Ishikawa (cell line): ENCODE measurements around the gene NR1I3.
A peak's percentile ranks its signal among the peaks of the same experiment; 100 is the strongest.

Experiments
- CEBPB ChIP-seq: IDR thresholded peaks from 2 replicates; pipeline ENCODE4 v1.6.1; 2012
- CREB1 ChIP-seq: IDR thresholded peaks from 2 replicates; pipeline ENCODE4 v1.6.1; 2012; ENCODE audit warnings: low read depth
- EGR1 ChIP-seq: IDR thresholded peaks from 2 replicates; pipeline ENCODE4 v1.6.1; 2012
- EP300 ChIP-seq: IDR thresholded peaks from 2 replicates; pipeline ENCODE4 v1.6.1; 2012; ENCODE audit warnings: borderline replicate concordance
- FOXM1 ChIP-seq: IDR thresholded peaks from 2 replicates; pipeline ENCODE4 v1.6.1; 2012; ENCODE audit warnings: low read depth, borderline replicate concordance
- NFIC ChIP-seq: IDR thresholded peaks from 2 replicates; pipeline ENCODE4 v1.6.1; 2012
- RAD21 ChIP-seq: IDR thresholded peaks from 2 replicates; pipeline ENCODE4 v1.6.1; 2012; ENCODE audit warnings: low read depth
- TAF1 ChIP-seq: IDR thresholded peaks from 2 replicates; pipeline ENCODE4 v1.6.1; 2012; ENCODE audit warnings: low read depth, mild to moderate bottlenecking
- TCF12 ChIP-seq: IDR thresholded peaks from 2 replicates; pipeline ENCODE4 v1.6.1; 2012; ENCODE audit warnings: low read depth
- TEAD4 ChIP-seq: IDR thresholded peaks from 2 replicates; pipeline ENCODE4 v1.6.1; 2012
- YY1 ChIP-seq: IDR thresholded peaks from 2 replicates; pipeline ENCODE4 v1.6.1; 2012; ENCODE audit warnings: low read depth
- ZBTB7A ChIP-seq: IDR thresholded peaks from 2 replicates; pipeline ENCODE4 v1.6.1; 2012; ENCODE audit warnings: low read depth
- TF ChIP-seq, protein P1 (sequence below): IDR thresholded peaks from 2 replicates; pipeline ENCODE4 v1.6.1; 2012; ENCODE audit warnings: low read depth, mild to moderate bottlenecking
- TF ChIP-seq, protein P2 (sequence below): IDR thresholded peaks from 2 replicates; pipeline ENCODE4 v1.6.1; 2012
- TF ChIP-seq, protein P3 (sequence below): IDR thresholded peaks from 2 replicates; pipeline ENCODE4 v1.6.1; 2012

Gene NR1I3

DNA sequence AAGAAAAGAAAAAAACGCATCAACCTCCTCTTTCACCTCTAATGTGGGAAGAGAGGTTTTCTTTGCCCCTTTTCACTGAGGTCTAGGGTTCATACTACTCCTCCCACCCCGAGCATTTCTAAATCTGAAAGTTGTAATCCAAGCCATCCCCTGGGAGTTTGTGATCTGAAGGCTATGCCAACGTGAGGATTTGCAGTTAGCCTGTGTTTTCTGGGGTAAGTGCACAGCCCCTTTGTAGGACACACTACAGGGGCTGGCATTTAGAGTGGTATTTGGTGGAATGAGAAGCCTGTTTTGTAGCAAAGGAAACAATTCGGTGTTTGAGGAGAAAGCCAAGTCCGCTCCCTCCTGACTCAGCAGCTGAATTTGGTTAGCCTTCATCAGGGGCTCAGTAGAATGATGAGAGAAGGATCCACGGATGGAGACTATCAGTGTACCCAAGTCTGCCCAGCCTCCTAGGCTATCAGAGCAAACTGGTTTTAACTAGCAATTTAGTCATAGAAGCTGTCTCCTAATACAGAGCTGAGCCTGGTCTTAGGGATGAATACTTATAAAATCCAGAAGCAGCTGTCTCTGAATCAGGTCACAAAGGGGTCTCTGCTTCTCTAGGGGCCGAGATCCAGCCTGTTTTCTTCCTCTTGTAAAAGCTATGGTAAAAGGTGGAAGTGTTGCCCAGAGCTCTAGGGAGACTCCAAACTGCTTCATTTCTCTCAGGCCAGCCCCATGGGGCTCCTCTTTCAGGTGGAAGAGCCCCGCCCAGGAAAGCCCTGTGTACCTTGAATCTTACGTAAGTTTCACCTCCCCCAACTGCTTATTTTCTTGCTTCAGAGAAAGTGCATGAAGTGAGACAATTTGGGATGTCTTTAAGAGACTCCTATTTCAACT is 22.6 kb upstream of the NR1I3 start:
- no peak for TF ChIP-seq YY1
- TF ChIP-seq CEBPB = peak; percentile 50; the same call in 1 of the 2 replicates

DNA sequence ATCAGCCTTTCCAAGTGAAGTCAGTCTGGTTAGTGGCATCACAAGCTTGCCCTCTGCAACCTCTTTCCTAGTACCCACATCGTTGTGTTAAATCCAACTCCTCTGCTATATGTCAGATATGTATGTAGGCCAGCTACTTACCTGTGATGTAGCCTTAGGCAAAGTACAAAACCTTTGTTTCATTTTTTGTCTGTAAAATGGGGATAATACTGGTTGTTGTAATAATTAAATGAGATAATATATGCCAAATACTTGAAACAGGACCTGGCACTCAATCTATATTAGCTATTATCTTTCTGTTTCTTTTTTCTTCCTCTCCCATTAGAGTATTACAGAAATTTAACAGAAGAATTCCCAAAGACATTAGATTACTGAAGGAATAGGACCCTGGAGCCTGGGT is 21.8 kb upstream of the NR1I3 start:
- TF ChIP-seq TEAD4 (no peak), CREB1 (no peak), YY1 (no peak), FOXM1 (no peak), CEBPB (no peak), ZBTB7A (no peak), EGR1 (no peak), EP300 (no peak), TAF1 (no peak), RAD21 (no peak), NFIC (no peak), TCF12 (no peak)
- TF ChIP-seq, protein P1, sequence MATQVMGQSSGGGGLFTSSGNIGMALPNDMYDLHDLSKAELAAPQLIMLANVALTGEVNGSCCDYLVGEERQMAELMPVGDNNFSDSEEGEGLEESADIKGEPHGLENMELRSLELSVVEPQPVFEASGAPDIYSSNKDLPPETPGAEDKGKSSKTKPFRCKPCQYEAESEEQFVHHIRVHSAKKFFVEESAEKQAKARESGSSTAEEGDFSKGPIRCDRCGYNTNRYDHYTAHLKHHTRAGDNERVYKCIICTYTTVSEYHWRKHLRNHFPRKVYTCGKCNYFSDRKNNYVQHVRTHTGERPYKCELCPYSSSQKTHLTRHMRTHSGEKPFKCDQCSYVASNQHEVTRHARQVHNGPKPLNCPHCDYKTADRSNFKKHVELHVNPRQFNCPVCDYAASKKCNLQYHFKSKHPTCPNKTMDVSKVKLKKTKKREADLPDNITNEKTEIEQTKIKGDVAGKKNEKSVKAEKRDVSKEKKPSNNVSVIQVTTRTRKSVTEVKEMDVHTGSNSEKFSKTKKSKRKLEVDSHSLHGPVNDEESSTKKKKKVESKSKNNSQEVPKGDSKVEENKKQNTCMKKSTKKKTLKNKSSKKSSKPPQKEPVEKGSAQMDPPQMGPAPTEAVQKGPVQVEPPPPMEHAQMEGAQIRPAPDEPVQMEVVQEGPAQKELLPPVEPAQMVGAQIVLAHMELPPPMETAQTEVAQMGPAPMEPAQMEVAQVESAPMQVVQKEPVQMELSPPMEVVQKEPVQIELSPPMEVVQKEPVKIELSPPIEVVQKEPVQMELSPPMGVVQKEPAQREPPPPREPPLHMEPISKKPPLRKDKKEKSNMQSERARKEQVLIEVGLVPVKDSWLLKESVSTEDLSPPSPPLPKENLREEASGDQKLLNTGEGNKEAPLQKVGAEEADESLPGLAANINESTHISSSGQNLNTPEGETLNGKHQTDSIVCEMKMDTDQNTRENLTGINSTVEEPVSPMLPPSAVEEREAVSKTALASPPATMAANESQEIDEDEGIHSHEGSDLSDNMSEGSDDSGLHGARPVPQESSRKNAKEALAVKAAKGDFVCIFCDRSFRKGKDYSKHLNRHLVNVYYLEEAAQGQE = no peak
- TF ChIP-seq, protein P2, sequence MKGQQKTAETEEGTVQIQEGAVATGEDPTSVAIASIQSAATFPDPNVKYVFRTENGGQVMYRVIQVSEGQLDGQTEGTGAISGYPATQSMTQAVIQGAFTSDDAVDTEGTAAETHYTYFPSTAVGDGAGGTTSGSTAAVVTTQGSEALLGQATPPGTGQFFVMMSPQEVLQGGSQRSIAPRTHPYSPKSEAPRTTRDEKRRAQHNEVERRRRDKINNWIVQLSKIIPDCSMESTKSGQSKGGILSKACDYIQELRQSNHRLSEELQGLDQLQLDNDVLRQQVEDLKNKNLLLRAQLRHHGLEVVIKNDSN = no peak
- TF ChIP-seq, protein P3, sequence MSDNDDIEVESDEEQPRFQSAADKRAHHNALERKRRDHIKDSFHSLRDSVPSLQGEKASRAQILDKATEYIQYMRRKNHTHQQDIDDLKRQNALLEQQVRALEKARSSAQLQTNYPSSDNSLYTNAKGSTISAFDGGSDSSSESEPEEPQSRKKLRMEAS = no peak

DNA sequence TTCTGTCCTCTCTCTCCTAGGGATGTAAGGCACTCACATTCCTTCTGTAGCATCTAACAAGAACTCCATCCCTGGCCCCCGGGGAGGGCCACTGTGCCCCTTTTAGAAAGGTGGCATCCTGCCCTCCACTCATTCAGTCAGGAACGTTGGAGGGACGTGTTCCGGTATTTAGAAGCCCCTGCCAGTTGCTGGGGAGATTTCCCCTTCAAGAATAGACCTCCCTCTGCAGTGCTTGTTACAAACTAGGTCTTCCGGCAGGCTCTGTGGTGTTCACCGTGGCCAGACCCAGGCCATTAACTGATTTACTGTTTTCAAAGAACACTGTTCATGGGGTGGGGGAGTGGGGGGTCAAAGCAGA is 21.3 kb upstream of the NR1I3 start:
- no peak for TF ChIP-seq TEAD4

DNA sequence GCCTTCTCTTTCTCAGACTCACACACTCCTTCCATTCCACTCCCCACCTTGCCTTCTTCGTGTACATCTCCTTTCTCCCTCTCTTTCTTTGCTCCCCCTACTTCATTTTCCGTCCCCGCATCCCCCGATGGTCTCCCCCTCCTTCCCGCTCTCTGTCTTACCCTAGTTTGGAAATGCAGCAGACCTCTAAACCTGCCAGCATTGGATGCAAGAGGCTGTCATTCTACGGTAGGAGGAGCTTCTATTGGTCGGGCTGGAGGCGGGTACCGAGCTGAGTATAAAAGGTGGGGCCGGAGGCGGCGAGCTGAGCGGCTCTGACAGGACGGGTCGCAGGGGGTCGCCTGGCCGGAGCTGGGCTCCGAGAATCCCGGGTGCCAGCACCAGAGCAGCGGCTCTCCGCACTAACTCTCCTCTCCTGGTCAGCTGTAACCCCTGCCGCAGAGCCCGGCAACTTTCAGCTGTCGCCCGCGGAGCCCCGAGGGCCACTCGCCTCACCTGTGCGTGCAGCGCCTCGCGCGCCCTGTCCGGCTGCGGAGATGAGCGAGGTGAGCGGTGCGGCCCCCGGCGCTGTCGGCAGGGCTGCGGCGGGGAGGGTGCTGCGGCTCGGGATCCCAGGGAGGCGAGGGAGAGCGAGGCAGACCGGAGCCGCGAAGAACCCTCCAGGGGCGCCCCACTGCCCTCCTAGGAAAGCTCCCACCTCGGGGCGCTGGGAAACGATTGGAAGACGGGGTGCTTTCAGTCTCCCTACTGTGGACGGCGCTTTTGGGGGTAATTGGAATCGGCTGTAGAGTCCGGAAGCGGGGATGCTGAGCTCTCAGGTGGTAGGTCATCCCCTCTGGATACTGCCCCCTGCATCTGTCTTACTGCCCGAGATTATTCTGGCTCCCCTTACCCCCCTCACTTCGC is 20.7 kb upstream of the NR1I3 start, which contains the start of gene PCP4L1:
TSS of gene PCP4L1 (plus strand) at position 307 of the 906 bp plus-strand sequence. CDS start at position 537, 230 bp downstream.
- TF ChIP-seq EP300 (no peak), TEAD4 (no peak), TCF12 (no peak), FOXM1 (no peak), CEBPB (no peak), NFIC (no peak), CREB1 (no peak), TAF1 (no peak), ZBTB7A (no peak), RAD21 (no peak), YY1 (no peak), EGR1 (no peak)
- TF ChIP-seq, protein P1 = no peak
- TF ChIP-seq, protein P2 = no peak
- TF ChIP-seq, protein P3 = no peak; the same call in 1 of the 2 replicates

DNA sequence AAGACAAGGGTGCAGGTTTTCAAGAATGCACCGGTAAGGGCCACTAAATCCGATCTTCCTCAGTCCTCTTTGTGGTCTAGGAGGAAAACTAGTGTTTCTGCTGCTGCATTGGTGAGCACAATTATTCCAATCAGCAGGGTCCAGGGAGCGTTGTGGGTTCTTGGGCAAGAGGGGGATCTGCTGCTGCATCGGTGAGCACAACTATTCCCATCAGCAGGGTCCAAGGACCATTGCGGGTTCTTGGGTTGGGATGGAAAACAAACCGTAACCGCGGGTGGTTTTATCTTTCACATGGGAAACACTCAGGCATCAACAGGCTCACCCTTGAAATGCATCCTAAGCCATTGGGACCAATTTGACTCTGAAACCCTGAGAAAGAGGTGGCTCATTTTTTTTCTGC is 13.6 kb upstream of the NR1I3 start:
- TF ChIP-seq, protein P3 = no peak
- TF ChIP-seq, protein P2 = no peak
- TF ChIP-seq YY1 = no peak
- TF ChIP-seq TAF1 = no peak
- TF ChIP-seq NFIC = no peak
- TF ChIP-seq TCF12 = no peak
- TF ChIP-seq EGR1 = no peak
- no peak for TF ChIP-seq CREB1
- no peak for TF ChIP-seq CEBPB
- no peak for TF ChIP-seq TEAD4
- no peak for TF ChIP-seq FOXM1
- no peak for TF ChIP-seq EP300
- TF ChIP-seq RAD21 = no peak
- TF ChIP-seq ZBTB7A = no peak
- TF ChIP-seq, protein P1 = no peak
